D721Med (cell line): ENCODE data around the gene ATG4B.

Source experiments
- DNase-seq: peaks from one replicate; pipeline ENCODE4 v3.0.0; 2011; ENCODE audit warnings: low spot score; ENCODE audit not compliant: insufficient read length
- FAIRE-seq: peaks from 2 replicates; lab custom pipeline; 2011; peaks lifted over from hg19 to GRCh38; lab: Jason Lieb, UNC
- CTCF ChIP-seq: IDR thresholded peaks from 2 replicates; pipeline ENCODE4 v1.5.1; 2012; ENCODE audit warnings: mild to moderate bottlenecking, control low read depth; ENCODE audit not compliant: insufficient read depth; ENCODE audit errors: missing control alignments

Gene ATG4B

GRCh38 chr2:241686324-241686649, 48.8 kb downstream of the ATG4B start:
- DNase-seq (no peak), FAIRE-seq (no peak)
- no peak for TF ChIP-seq CTCF

- DNase-seq (peak; percentile 96), FAIRE-seq (no peak)
- no peak for TF ChIP-seq CTCF
Observed at GRCh38 chr2:241686650-241687425, 49.3 kb downstream of the ATG4B start, which contains the start of gene DTYMK. TSS of gene DTYMK (minus strand) at chr2:241686815. CDS start at chr2:241686783, 32 bp downstream.

GRCh38 chr2:241689306-241689705, 51.8 kb downstream of the ATG4B start:
- DNase-seq (no peak), FAIRE-seq (no peak)
- no peak for TF ChIP-seq CTCF

- FAIRE-seq = no peak
- no peak for TF ChIP-seq CTCF
- no peak for DNase-seq
Observed at GRCh38 chr2:241690202-241690717, 52.8 kb downstream of the ATG4B start.

- DNase-seq = no peak
- no peak for FAIRE-seq
- no peak for TF ChIP-seq CTCF
Observed at GRCh38 chr2:241692448-241692847, 55.0 kb downstream of the ATG4B start.

GRCh38 chr2:241695651-241696050, 58.2 kb downstream of the ATG4B start:
- FAIRE-seq (no peak), DNase-seq (no peak)
- no peak for TF ChIP-seq CTCF

GRCh38 chr2:241701149-241701398, 63.6 kb downstream of the ATG4B start:
- TF ChIP-seq CTCF = no peak
- FAIRE-seq = no peak
- no peak for DNase-seq
